Loucy (cell line): ENCODE measurements around the gene ARIH2.

ENCODE experiments used
- H2AFZ ChIP-seq: fragments of 200-600 bp; sonication (generic); 2 replicates; pipeline ENCODE4 v1.6.0; 2016; ENCODE audit warnings: antibody characterized with exemption, mild to moderate bottlenecking, low read length, moderate library complexity
- H3F3A ChIP-seq: fragments of 200-600 bp; 2 replicates; pipeline ENCODE4 v1.6.0; 2016; ENCODE audit warnings: antibody characterized with exemption, low read depth, mild to moderate bottlenecking
- H3K27me3 ChIP-seq: fragments of 200-600 bp; sonication (generic); 2 replicates; pipeline ENCODE4 v1.6.1; 2014; ENCODE audit warnings: low read length, mild to moderate bottlenecking; ENCODE audit not compliant: insufficient read depth, poor library complexity, severe bottlenecking
- H3K36me3 ChIP-seq: fragments of 200-600 bp; sonication (generic); 2 replicates; pipeline ENCODE4 v1.6.1; 2016; ENCODE audit warnings: low read length; ENCODE audit not compliant: insufficient read depth
- H3K4me1 ChIP-seq: fragments of 200-600 bp; sonication (generic); 2 replicates; pipeline ENCODE4 v1.5.1; 2014; ENCODE audit warnings: low read length, mild to moderate bottlenecking; ENCODE audit not compliant: insufficient read depth, poor library complexity, severe bottlenecking
- H3K4me2 ChIP-seq: fragments of 200-600 bp; sonication (generic); 2 replicates; pipeline ENCODE4 v1.6.0; 2014; ENCODE audit warnings: antibody characterized with exemption, low read length, low read depth, mild to moderate bottlenecking; ENCODE audit not compliant: poor library complexity, severe bottlenecking
- H3K4me3 ChIP-seq: fragments of 200-600 bp; sonication (generic); 2 replicates; pipeline ENCODE4 v1.5.1; 2014; ENCODE audit warnings: low read length, mild to moderate bottlenecking, mixed read lengths; ENCODE audit not compliant: poor library complexity, severe bottlenecking
- H3K79me2 ChIP-seq: fragments of 200-600 bp; sonication (generic); 2 replicates; pipeline ENCODE4 v1.6.1; 2014; ENCODE audit warnings: low read length; ENCODE audit not compliant: insufficient read depth
- H3K9ac ChIP-seq: fragments of 200-600 bp; sonication (generic); 2 replicates; pipeline ENCODE4 v1.6.0; 2014; ENCODE audit warnings: mild to moderate bottlenecking, low read depth, low read length, moderate library complexity; ENCODE audit not compliant: poor library complexity, severe bottlenecking
- H3K9me2 ChIP-seq: fragments of 200-600 bp; sonication (generic); replicated peaks from 2 replicates; pipeline ENCODE4 v1.6.1; 2016; ENCODE audit warnings: low read depth, low read length, mixed read lengths
- H3K9me3 ChIP-seq: fragments of 200-600 bp; sonication (generic); 2 replicates; pipeline ENCODE4 v1.6.1; 2014; ENCODE audit warnings: mild to moderate bottlenecking, antibody characterized with exemption, low read length, low read depth; ENCODE audit not compliant: insufficient read depth
- H4K20me1 ChIP-seq: fragments of 200-600 bp; sonication (generic); 2 replicates; pipeline ENCODE4 v1.6.0; 2014; ENCODE audit warnings: antibody characterized with exemption, low read length, mild to moderate bottlenecking; ENCODE audit not compliant: insufficient read depth, poor library complexity, severe bottlenecking
- EZH2phosphoT487 ChIP-seq: fragments of 200-600 bp; IDR thresholded peaks from 2 replicates; pipeline ENCODE4 v1.6.1; 2018; ENCODE audit warnings: antibody characterized with exemption, mild to moderate bottlenecking, moderate library complexity, borderline replicate concordance
- TF ChIP-seq, protein P1 (sequence below): fragments of 200-600 bp; sonication (generic); conservative IDR thresholded peaks from 2 replicates; pipeline ENCODE4 v1.5.1; 2014; ENCODE audit warnings: mild to moderate bottlenecking, antibody characterized with exemption, low read length

ARIH2 gene

DNA sequence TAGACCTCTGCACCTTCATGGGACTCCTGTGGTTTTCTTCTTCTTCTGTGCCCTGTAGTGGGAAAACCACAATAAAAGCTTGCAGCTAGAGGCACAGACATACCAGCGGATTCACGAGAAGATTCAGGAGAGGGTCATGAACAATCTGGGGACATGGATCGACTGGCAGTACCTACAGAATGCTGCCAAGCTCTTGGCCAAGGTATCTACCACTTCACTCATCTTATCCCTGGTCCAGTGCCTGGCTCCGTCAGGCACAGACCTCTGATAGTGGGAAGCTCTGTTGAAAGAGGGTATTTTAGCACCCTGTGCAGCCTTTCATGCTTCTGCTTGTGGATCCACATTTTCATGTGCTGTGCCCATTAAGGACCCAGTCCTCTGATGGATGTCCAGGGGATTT is 61.7 kb downstream of the ARIH2 start:
- H3F3A ChIP-seq: no peaks in the 10 kb centered on the region
- peaks cover 72% of the 10 kb centered on the region; the same call in 1 of the 2 replicates for H3K36me3 ChIP-seq

DNA sequence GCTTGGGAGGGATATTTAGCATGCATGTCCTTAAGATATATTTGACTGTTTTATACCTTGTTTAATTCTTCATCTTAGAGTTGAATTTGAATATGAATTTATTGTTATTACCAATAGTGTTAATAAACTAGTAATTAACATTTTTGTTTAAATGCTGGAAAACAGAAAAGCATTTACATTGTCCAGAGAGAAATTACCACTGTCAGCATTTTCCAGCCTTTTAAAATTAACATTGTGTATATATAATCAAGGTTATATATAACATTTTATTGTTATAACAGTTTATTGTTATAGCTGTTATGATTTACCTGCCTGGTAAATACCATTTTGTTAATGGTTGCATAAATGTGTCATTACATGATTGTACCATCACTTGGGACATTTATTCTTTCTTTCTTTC is 63.4 kb downstream of the ARIH2 start:
- Histone ChIP-seq H3F3A (no peaks in the 10 kb centered on the region), H3K36me3 (peaks cover 60% of the 10 kb centered on the region; the same call in 1 of the 2 replicates), H3K27me3 (no peaks in the 10 kb centered on the region), H3K4me2 (no peak overlapping the region), H2AFZ (no peak overlapping the region), H4K20me1 (no peaks in the 10 kb centered on the region), H3K79me2 (no peaks in the 10 kb centered on the region), H3K4me3 (no peak overlapping the region), H3K9ac (no peak overlapping the region), H3K9me3 (no peaks in the 10 kb centered on the region), H3K4me1 (no peaks in the 10 kb centered on the region), H3K9me2 (no peaks in the 10 kb centered on the region)
- TF ChIP-seq, protein P1, sequence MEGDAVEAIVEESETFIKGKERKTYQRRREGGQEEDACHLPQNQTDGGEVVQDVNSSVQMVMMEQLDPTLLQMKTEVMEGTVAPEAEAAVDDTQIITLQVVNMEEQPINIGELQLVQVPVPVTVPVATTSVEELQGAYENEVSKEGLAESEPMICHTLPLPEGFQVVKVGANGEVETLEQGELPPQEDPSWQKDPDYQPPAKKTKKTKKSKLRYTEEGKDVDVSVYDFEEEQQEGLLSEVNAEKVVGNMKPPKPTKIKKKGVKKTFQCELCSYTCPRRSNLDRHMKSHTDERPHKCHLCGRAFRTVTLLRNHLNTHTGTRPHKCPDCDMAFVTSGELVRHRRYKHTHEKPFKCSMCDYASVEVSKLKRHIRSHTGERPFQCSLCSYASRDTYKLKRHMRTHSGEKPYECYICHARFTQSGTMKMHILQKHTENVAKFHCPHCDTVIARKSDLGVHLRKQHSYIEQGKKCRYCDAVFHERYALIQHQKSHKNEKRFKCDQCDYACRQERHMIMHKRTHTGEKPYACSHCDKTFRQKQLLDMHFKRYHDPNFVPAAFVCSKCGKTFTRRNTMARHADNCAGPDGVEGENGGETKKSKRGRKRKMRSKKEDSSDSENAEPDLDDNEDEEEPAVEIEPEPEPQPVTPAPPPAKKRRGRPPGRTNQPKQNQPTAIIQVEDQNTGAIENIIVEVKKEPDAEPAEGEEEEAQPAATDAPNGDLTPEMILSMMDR: no peak
- no peak for TF ChIP-seq EZH2phosphoT487

More for the DNA sequence above, 61.7 kb downstream of the ARIH2 start:
- H2AFZ ChIP-seq: no peak overlapping the region
- H3K27me3 ChIP-seq: no peaks in the 10 kb centered on the region
- H3K9me3 ChIP-seq: no peaks in the 10 kb centered on the region
- no peak overlapping the region for H3K4me3 ChIP-seq
- H3K79me2 ChIP-seq: no peaks in the 10 kb centered on the region
- H3K4me2 ChIP-seq: no peak overlapping the region
- no peaks in the 10 kb centered on the region for H3K4me1 ChIP-seq
- H3K9me2 ChIP-seq: no peaks in the 10 kb centered on the region
- H4K20me1 ChIP-seq: no peaks in the 10 kb centered on the region
- no peak overlapping the region for H3K9ac ChIP-seq
- no peak for TF ChIP-seq EZH2phosphoT487
- TF ChIP-seq, protein P1: no peak

DNA sequence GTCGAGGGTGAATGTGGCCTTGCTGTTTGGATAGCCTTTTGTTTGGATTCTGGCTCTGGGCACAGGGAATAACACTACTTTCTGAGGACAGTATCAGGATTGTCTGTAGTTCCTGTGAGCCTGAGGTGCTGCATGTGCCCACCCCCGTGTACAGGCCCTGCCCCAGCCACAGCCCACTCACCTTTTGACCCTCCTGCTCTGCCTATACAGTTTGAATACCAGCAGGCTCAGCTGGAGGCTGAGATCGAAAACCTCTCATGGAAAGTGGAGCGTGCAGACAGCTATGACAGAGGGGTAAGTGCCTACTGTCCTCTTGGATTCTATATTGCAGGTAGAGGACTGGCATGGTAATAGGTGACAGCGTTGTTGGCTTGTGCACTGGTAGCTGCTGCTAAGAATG is 64.0 kb downstream of the ARIH2 start:
- H3K9ac ChIP-seq: no peak overlapping the region
- H4K20me1 ChIP-seq: no peaks in the 10 kb centered on the region
- TF ChIP-seq, protein P1: no peak
- TF ChIP-seq EZH2phosphoT487: no peak
- no peaks in the 10 kb centered on the region for H3K79me2 ChIP-seq
- no peaks in the 10 kb centered on the region for H3K9me2 ChIP-seq
- H3K4me2 ChIP-seq: no peak overlapping the region
- H3F3A ChIP-seq: no peaks in the 10 kb centered on the region
- no peaks in the 10 kb centered on the region for H3K9me3 ChIP-seq
- H3K4me3 ChIP-seq: no peak overlapping the region
- no peak overlapping the region for H2AFZ ChIP-seq
- H3K36me3 ChIP-seq: peaks cover 59% of the 10 kb centered on the region; the same call in 1 of the 2 replicates
- H3K27me3 ChIP-seq: no peaks in the 10 kb centered on the region
- no peaks in the 10 kb centered on the region for H3K4me1 ChIP-seq
